ENCODE data around the gene COA1.
"Not testable (repeated sequence)": the region's sequence is repeated elsewhere in the genome, so short reads cannot be mapped to it uniquely, and the experiment has no call there.

Gene COA1

GRCh38 chr7:43650457-43651052 is 78.8 kb downstream of the COA1 start:
- DNase-seq (ENCODE audit: low read depth): peak; percentile 69

GRCh38 chr7:43649755-43650274 is 79.5 kb downstream of the COA1 start:
- no peak for DNase-seq (ENCODE audit: low read depth)

- DNase-seq (ENCODE audit: low read depth): peak; percentile 46
Observed at GRCh38 chr7:43648473-43649406, 80.6 kb downstream of the COA1 start.

GRCh38 chr7:43647673-43648472 is 81.5 kb downstream of the COA1 start:
- peak; percentile 100 for DNase-seq (ENCODE audit: low read depth)

GRCh38 chr7:43647339-43647672 is 82.0 kb downstream of the COA1 start:
- DNase-seq (ENCODE audit: low read depth): no peak

- peak; percentile 59 for DNase-seq (ENCODE audit: low read depth)
Observed at GRCh38 chr7:43646603-43647338, 82.6 kb downstream of the COA1 start.

GRCh38 chr7:43645699-43646226 is 83.6 kb downstream of the COA1 start:
- DNase-seq (ENCODE audit: low read depth): no peak

- DNase-seq (ENCODE audit: low read depth): no peak
Observed at GRCh38 chr7:43643846-43644245, 85.5 kb downstream of the COA1 start.

- DNase-seq (ENCODE audit: low read depth): no peak
Observed at GRCh38 chr7:43642897-43643630, 86.3 kb downstream of the COA1 start.

- DNase-seq (ENCODE audit: low read depth): no peak
Observed at GRCh38 chr7:43640679-43641078, 88.6 kb downstream of the COA1 start.

- DNase-seq (ENCODE audit: low read depth): peak; percentile 85
Observed at GRCh38 chr7:43639858-43640491, 89.3 kb downstream of the COA1 start.

GRCh38 chr7:43637114-43637806 is 92.1 kb downstream of the COA1 start:
- no peak for DNase-seq (ENCODE audit: low read depth)

- DNase-seq (ENCODE audit: low read depth): no peak
Observed at GRCh38 chr7:43636093-43636492, 93.2 kb downstream of the COA1 start.

- no peak for DNase-seq (ENCODE audit: low read depth)
Observed at GRCh38 chr7:43634384-43634783, 94.9 kb downstream of the COA1 start.

GRCh38 chr7:43632746-43633145 is 96.6 kb downstream of the COA1 start:
- DNase-seq (ENCODE audit: low read depth): no peak

- no peak for DNase-seq (ENCODE audit: low read depth)
Observed at GRCh38 chr7:43631559-43631958, 97.8 kb downstream of the COA1 start.

GRCh38 chr7:43630482-43630881 is 98.8 kb downstream of the COA1 start:
- no peak for DNase-seq (ENCODE audit: low read depth)

- no peak for DNase-seq (ENCODE audit: low read depth)
Observed at GRCh38 chr7:43629857-43630256, 99.5 kb downstream of the COA1 start.

- no peak for DNase-seq (ENCODE audit: low read depth)
Observed at GRCh38 chr7:43628431-43628830, 100.9 kb downstream of the COA1 start.

GRCh38 chr7:43627798-43628197 is 101.5 kb downstream of the COA1 start:
- not testable (repeated sequence) for DNase-seq (ENCODE audit: low read depth)

Measured in GM04503 (cell line).